BE2C (cell line): Measurements from ENCODE around the gene SPG21.
"Not testable (repeated sequence)": the region's sequence is repeated elsewhere in the genome, so short reads cannot be mapped to it uniquely, and the experiment has no call there.

Experiments
- DNase-seq: peaks from one replicate; pipeline ENCODE4 v3.0.0-alpha.2; 2020
- H3K27me3 ChIP-seq: fragments of 250-450 bp; sonication (Bioruptor Pico); 2 replicates; pipeline ENCODE4 v1.5.1; 2020; ENCODE audit warnings: mild to moderate bottlenecking
- H3K36me3 ChIP-seq: fragments of 250-450 bp; sonication (Bioruptor Pico); 2 replicates; pipeline ENCODE4 v1.5.1; 2020; ENCODE audit warnings: mild to moderate bottlenecking
- H3K4me1 ChIP-seq: fragments of 250-450 bp; sonication (Bioruptor Pico); 2 replicates; pipeline ENCODE4 v1.5.1; 2020
- H3K4me3 ChIP-seq: 2 replicates; pipeline ENCODE4 v1.5.1; 2011; ENCODE audit warnings: low read depth, low read length
- H3K9me3 ChIP-seq: fragments of 250-450 bp; sonication (Bioruptor Pico); 2 replicates; pipeline ENCODE4 v1.5.1; 2020
- TF ChIP-seq, protein P1 (sequence below): IDR thresholded peaks from 2 replicates; pipeline ENCODE4 v1.5.1; 2012; ENCODE audit warnings: mild to moderate bottlenecking, low read depth, low read length

SPG21 gene

DNA sequence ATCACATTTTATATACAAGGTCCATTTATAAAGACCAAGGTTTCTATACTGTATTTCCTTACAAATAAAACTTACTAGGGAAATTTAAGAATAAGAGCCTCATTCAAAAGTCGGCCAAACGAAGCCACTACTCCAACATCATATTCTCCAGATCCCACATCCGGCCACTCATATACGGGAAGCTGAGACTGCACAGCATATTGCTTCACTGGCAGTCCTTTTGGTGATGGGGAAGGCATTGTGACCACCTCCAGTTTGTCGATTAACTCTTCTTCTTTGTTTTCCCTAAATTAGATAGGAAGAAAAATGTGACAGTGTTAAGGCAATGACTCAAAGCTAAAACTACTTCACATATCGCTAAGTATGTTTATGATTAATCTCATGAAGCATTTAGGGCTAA is 37.0 kb upstream of the SPG21 start:
- no peak for DNase-seq
- H3K4me1 ChIP-seq = no peaks in the 10 kb centered on the region
- H3K4me3 ChIP-seq = no peak overlapping the region
- H3K27me3 ChIP-seq = no peaks in the 10 kb centered on the region
- no peaks in the 10 kb centered on the region for H3K9me3 ChIP-seq
- H3K36me3 ChIP-seq = peaks cover 12% of the 10 kb centered on the region; the same call in 1 of the 2 replicates
- TF ChIP-seq, protein P1, sequence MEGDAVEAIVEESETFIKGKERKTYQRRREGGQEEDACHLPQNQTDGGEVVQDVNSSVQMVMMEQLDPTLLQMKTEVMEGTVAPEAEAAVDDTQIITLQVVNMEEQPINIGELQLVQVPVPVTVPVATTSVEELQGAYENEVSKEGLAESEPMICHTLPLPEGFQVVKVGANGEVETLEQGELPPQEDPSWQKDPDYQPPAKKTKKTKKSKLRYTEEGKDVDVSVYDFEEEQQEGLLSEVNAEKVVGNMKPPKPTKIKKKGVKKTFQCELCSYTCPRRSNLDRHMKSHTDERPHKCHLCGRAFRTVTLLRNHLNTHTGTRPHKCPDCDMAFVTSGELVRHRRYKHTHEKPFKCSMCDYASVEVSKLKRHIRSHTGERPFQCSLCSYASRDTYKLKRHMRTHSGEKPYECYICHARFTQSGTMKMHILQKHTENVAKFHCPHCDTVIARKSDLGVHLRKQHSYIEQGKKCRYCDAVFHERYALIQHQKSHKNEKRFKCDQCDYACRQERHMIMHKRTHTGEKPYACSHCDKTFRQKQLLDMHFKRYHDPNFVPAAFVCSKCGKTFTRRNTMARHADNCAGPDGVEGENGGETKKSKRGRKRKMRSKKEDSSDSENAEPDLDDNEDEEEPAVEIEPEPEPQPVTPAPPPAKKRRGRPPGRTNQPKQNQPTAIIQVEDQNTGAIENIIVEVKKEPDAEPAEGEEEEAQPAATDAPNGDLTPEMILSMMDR = no peak

DNA sequence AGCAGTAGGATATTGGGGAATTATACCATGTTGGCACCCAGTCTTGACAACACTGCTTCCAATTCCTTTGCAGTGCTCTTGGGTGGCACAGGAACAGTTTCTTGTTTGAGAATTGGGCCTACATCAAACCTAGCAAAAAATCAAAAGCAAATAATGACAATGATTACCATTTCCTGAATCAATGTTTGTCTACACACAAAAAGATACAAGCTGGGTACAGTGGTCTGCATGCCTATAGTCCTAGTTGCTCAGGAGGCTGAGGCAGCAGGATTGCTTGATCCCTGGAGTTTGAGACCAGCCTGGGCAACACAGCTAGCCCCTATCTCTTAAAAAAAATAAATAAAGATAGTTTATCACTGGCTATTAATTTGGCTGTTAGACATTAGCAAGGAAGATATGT is 31.8 kb upstream of the SPG21 start:
- TF ChIP-seq, protein P1 = no peak
- Histone ChIP-seq H3K27me3 (no peaks in the 10 kb centered on the region), H3K4me1 (no peaks in the 10 kb centered on the region), H3K36me3 (peaks cover 34% of the 10 kb centered on the region), H3K9me3 (no peaks in the 10 kb centered on the region), H3K4me3 (no peak overlapping the region)
- no peak for DNase-seq

DNA sequence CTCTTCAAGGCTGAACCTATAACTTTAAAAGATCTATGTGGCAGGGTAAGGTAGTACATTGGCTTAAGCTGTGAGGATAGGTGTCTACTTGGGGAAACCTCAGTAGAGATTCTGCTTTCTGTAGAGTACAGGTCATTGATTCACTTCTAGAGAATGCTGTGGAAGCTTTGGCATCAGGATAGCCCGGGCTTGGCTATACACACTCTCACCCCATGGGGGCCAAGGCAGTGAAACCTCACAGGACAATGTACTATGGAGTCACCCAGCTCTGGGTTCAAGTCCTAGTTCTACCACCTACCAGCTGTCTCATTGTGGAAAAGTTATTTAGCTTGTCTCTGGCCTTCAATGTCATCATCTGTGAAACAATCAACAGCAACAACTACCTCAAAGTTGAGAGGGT is 30.7 kb upstream of the SPG21 start:
- Histone ChIP-seq H3K4me1 (no peaks in the 10 kb centered on the region), H3K4me3 (no peak overlapping the region), H3K9me3 (no peaks in the 10 kb centered on the region), H3K36me3 (peaks cover 35% of the 10 kb centered on the region), H3K27me3 (no peaks in the 10 kb centered on the region)
- DNase-seq = no peak
- TF ChIP-seq, protein P1 = no peak; the same call in 1 of the 2 replicates

DNA sequence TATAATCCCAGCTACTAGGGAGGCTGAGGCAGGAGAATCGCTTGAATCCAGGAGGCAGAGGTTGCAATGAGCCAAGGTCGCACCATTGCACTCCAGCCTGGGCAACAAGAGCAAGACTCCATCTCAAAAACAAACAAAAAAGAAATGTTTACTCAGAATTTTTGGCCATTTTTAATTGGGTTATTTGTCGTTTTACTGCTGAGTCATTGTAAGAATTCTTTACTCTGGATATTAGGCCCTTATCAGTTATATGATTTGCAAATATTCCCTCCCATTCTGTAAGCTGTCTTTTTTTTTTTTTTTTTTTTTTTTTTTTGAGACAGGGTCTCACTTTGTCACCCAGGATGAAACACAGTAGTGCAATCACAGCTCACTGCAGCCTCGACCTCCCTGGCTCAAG is 21.5 kb upstream of the SPG21 start:
- not testable (repeated sequence) for H3K4me1 ChIP-seq, H3K4me3 ChIP-seq, H3K27me3 ChIP-seq, DNase-seq, H3K9me3 ChIP-seq
- peaks cover 24% of the 10 kb centered on the region for H3K36me3 ChIP-seq

DNA sequence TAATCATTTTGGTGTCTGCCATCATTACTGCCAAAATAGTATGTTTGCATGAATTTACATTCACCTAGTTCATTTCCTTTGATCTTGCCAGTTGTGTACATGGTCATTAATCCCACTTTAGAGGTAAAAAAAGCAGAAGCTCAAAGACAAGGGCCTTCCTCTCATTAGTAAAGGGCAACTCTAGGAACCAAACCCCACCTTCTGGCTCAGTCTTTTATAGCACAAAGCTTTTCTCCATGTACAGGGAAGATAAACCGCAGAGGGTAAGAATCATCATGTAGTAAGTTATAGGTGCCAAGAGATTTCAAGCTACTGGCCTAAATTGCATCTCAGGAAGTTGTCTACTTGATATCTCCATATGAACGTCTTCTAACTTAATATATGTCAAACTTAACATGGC is 19.3 kb upstream of the SPG21 start:
- no peaks in the 10 kb centered on the region for H3K4me1 ChIP-seq
- TF ChIP-seq, protein P1 = peak; percentile 46
- no peak overlapping the region for H3K4me3 ChIP-seq
- peaks cover 13% of the 10 kb centered on the region for H3K36me3 ChIP-seq
- H3K9me3 ChIP-seq = no peaks in the 10 kb centered on the region
- DNase-seq = no peak
- H3K27me3 ChIP-seq = no peaks in the 10 kb centered on the region

DNA sequence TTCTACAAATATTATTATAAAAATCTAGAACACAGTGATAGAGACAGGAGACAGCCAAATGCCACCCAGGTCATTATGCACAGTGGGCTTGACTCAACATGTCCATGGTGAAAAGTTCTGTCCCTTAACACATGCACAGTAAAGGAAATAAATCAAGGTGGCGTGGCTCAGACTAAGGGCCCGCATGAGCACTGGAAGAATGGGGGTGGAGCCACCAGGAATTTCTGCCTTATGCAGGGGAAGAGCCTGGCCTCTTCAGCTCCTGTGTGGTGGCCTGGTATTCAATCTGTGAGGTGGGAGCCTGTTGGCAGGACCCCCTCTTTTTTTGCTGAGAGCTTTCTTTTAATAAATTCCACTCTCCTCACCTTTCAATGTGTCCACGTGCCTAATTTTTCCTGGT is 17.2 kb upstream of the SPG21 start:
- TF ChIP-seq, protein P1 = no peak
- no peaks in the 10 kb centered on the region for H3K4me1 ChIP-seq
- DNase-seq = no peak
- no peaks in the 10 kb centered on the region for H3K9me3 ChIP-seq
- no peaks in the 10 kb centered on the region for H3K27me3 ChIP-seq
- no peak overlapping the region for H3K4me3 ChIP-seq
- H3K36me3 ChIP-seq = peaks cover 17% of the 10 kb centered on the region

DNA sequence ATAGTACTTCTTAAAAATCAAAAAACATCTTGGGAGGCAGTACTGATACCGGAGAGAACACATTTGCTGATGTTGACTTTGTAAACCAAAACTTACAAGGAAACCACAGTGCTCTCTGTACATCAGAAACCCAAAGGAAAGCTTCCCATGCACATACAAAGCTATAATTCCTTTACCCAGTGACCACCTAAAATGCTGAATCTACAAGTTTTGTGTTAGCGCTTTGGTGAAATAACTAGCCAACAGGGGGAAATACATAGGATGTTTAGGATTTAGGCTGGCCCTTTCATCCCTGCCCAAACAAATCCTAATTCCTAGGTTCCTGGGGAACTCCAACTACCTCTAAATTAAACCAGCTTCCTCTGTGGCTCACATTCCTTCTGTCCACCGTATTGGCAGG is 15.3 kb upstream of the SPG21 start:
- Histone ChIP-seq H3K27me3 (no peaks in the 10 kb centered on the region), H3K9me3 (no peaks in the 10 kb centered on the region), H3K4me3 (no peak overlapping the region), H3K36me3 (peaks cover 14% of the 10 kb centered on the region), H3K4me1 (no peaks in the 10 kb centered on the region)
- TF ChIP-seq, protein P1 = no peak
- DNase-seq = no peak
